ENCODE results near the gene NPBWR2. TPM values are rescaled to one million over a fixed set of nuclear protein-coding genes. Genes with fewer than 3 reads are reported as not detected.

NPBWR2 gene
- polyA plus RNA-seq, 3 donors = not detected

DNA sequence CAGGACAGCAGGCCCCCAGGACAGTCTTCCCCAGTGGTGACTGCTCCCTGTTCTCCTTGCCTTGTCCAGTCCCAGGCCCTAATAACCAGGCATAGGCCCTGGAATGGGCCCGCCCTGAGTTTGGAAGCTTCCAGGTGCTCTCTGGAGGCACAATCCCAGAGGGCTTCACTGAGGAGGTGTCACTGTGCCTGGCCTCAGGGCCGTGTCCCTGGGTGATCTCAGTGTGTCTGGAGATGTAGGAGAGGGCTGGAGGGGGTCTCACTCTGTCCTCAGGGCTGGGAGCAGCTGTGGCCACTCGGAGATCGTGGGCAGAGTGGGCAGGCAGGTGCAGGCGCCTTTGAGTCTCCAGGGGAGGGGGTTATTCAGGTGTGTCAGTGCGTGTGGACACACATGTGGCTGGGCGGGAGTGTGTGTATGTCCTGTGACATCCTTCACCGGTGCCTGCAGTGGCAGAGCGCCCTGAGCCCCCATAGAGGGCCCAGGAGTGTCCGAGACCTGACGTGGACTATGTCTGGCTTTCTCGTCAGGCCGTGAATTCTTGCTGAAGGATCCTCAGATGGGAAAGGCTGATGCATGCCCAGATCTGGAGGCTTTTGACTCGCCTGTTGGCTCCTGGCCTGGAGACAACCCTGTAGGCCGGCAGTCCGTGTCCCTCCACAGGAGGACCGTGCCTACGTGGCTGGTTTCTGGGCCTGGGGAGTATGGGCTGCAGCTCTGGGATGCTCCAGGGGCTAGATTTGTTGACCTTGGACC lies 5.5 kb upstream of the NPBWR2 start:
- no peaks in the 10 kb centered on the region for H3K79me2 ChIP-seq (ENCODE audit: insufficient read depth, low read length)
- no peak for DNase-seq
- no peak overlapping the region for H3K27ac ChIP-seq (ENCODE audit: low read depth in 1 of 2, low read length in 2 of 2)
- H3K4me1 ChIP-seq (ENCODE audit: control insufficient read depth in 1 of 2, insufficient read depth in 2 of 2, low read length in 2 of 2) = peaks cover 4 to 6% of the 10 kb centered on the region in 2 donors
- no peak overlapping the region for H3K4me3 Mint-ChIP-seq
- no peak overlapping the region for H3K9ac ChIP-seq (ENCODE audit: insufficient read depth, low read length, poor library complexity, severe bottlenecking)
- peaks cover 5% of the 10 kb centered on the region for H3K4me1 Mint-ChIP-seq
- no peaks in the 10 kb centered on the region for H3K27me3 ChIP-seq (ENCODE audit: control insufficient read depth in 2 of 2, insufficient read depth in 2 of 2, low read length in 2 of 2)
- H2AFZ ChIP-seq (ENCODE audit: insufficient read depth, low read depth, low read length, poor library complexity, severe bottlenecking) = no peak overlapping the region
- H3K4me3 ChIP-seq (replicated peaks in 1 of 3; ENCODE audit: low read depth in 2 of 3, low read length in 3 of 3) = no peak overlapping the region
- no peaks in the 10 kb centered on the region for H3K9me3 Mint-ChIP-seq
- no peak overlapping the region for H3K27ac Mint-ChIP-seq
- TF ChIP-seq, protein P1, sequence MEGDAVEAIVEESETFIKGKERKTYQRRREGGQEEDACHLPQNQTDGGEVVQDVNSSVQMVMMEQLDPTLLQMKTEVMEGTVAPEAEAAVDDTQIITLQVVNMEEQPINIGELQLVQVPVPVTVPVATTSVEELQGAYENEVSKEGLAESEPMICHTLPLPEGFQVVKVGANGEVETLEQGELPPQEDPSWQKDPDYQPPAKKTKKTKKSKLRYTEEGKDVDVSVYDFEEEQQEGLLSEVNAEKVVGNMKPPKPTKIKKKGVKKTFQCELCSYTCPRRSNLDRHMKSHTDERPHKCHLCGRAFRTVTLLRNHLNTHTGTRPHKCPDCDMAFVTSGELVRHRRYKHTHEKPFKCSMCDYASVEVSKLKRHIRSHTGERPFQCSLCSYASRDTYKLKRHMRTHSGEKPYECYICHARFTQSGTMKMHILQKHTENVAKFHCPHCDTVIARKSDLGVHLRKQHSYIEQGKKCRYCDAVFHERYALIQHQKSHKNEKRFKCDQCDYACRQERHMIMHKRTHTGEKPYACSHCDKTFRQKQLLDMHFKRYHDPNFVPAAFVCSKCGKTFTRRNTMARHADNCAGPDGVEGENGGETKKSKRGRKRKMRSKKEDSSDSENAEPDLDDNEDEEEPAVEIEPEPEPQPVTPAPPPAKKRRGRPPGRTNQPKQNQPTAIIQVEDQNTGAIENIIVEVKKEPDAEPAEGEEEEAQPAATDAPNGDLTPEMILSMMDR (IDR thresholded peaks at IDR 0.05) = no peak
- no peaks in the 10 kb centered on the region for H3K9me3 ChIP-seq (replicated peaks in 1 of 2; ENCODE audit: control insufficient read depth in 1 of 2, insufficient read depth in 1 of 2, low read length in 2 of 2)
- no peaks in the 10 kb centered on the region for H3K36me3 ChIP-seq (replicated peaks in 1 of 2; ENCODE audit: control insufficient read depth in 1 of 2, insufficient read depth in 2 of 2, low read length in 2 of 2)
- intact Hi-C loops (cut with micrococcal nuclease) = no loop called here
- H3K36me3 Mint-ChIP-seq = no peaks in the 10 kb centered on the region
- H3K27me3 Mint-ChIP-seq (ENCODE audit: low read depth in 3 of 3) = peaks cover 11 to 17% (median 11%) of the 10 kb centered on the region in 3 donors
- 98% methylated on average over 18 of the region's 18 CpGs for WGBS (ENCODE audit: insufficient coverage)
- no peaks in the 10 kb centered on the region for H4K20me1 ChIP-seq (ENCODE audit: insufficient read depth, low read length)
- H3K4me2 ChIP-seq (replicated peaks; ENCODE audit: extremely low read depth, low read length, poor library complexity, severe bottlenecking) = no peak overlapping the region

DNA sequence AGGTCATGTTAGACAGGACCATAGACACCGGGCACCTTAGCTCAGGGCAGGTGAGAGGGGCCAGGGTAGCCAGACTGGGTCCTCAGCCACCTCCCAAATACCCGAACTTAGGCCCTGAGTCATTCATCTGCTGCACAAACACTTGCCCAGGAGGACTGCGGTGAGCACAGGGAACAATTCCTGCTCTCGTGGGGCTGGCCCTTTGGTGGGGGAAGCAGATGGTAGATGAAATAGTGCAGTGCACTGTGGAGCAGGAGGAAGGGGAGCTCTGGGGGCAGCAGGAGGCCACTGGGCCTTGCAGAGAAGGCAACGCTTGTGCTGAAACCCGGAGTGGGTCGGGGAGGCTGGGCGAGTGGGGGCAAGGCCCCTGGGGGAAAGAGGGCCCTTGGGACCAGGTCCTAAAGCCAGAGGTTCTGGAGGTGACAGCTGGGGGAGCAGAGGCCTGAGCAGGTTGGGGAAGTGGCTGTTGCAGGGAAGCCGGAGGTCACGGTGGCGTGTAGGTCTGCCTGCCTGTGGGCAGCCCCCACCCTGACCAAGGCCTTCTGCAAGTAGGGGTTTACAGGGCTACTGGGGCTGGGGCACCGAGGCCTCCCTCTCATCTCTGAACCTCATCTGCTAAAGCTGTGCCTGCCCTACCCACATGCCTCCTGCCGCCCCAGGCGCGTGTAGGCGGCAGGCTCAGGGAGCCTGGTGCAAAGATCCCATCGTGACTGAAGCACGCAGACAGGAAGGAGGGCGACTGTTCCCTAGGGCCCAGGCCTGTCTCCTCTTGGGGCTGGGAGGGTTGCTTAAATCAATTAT lies 4.7 kb upstream of the NPBWR2 start:
- Mint-ChIP-seq H3K27ac (no peak overlapping the region), H3K36me3 (no peaks in the 10 kb centered on the region), H3K4me3 (no peak overlapping the region), H3K4me1 (peaks cover 12% of the 10 kb centered on the region), H3K9me3 (no peaks in the 10 kb centered on the region), H3K27me3 (ENCODE audit: low read depth in 3 of 3) (peaks cover 13 to 17% (median 17%) of the 10 kb centered on the region in 3 donors)
- TF ChIP-seq, protein P1 (IDR thresholded peaks at IDR 0.05) = no peak
- Histone ChIP-seq H3K36me3 (replicated peaks in 1 of 2; ENCODE audit: control insufficient read depth in 1 of 2, insufficient read depth in 2 of 2, low read length in 2 of 2) (no peaks in the 10 kb centered on the region), H3K27me3 (ENCODE audit: control insufficient read depth in 2 of 2, insufficient read depth in 2 of 2, low read length in 2 of 2) (no peaks in the 10 kb centered on the region), H3K9ac (ENCODE audit: insufficient read depth, low read length, poor library complexity, severe bottlenecking) (no peak overlapping the region), H3K9me3 (replicated peaks in 1 of 2; ENCODE audit: control insufficient read depth in 1 of 2, insufficient read depth in 1 of 2, low read length in 2 of 2) (no peaks in the 10 kb centered on the region), H3K4me3 (replicated peaks in 1 of 3; ENCODE audit: low read depth in 2 of 3, low read length in 3 of 3) (no peak overlapping the region), H3K4me2 (replicated peaks; ENCODE audit: extremely low read depth, low read length, poor library complexity, severe bottlenecking) (no peak overlapping the region), H4K20me1 (ENCODE audit: insufficient read depth, low read length) (no peaks in the 10 kb centered on the region), H3K79me2 (ENCODE audit: insufficient read depth, low read length) (no peaks in the 10 kb centered on the region), H2AFZ (ENCODE audit: insufficient read depth, low read depth, low read length, poor library complexity, severe bottlenecking) (no peak overlapping the region), H3K4me1 (ENCODE audit: control insufficient read depth in 1 of 2, insufficient read depth in 2 of 2, low read length in 2 of 2) (peaks cover 9 to 13% of the 10 kb centered on the region in 2 donors), H3K27ac (ENCODE audit: low read depth in 1 of 2, low read length in 2 of 2) (no peak overlapping the region)
- DNase-seq = no peak
- intact Hi-C loops (cut with micrococcal nuclease) = no loop called here
- 15% methylated on average over 8 of the region's 19 CpGs for WGBS (ENCODE audit: insufficient coverage)
